GM10266 (cell line): Measurements from ENCODE around the gene CHCHD3.

Experiments used
- DNase-seq: peaks from one replicate; pipeline ENCODE4 v3.0.0; 2012; ENCODE audit errors: extremely low spot score
- TF ChIP-seq, protein P1 (sequence below): IDR thresholded peaks from 2 replicates; pipeline ENCODE4 v1.5.1; 2012; ENCODE audit warnings: mild to moderate bottlenecking, low read depth; ENCODE audit not compliant: control insufficient read depth, insufficient read depth; ENCODE audit errors: missing control alignments

Gene CHCHD3

GRCh38 chr7:132756484-132756990 lies 325.4 kb downstream of the CHCHD3 start:
- no peak for DNase-seq
- TF ChIP-seq, protein P1, sequence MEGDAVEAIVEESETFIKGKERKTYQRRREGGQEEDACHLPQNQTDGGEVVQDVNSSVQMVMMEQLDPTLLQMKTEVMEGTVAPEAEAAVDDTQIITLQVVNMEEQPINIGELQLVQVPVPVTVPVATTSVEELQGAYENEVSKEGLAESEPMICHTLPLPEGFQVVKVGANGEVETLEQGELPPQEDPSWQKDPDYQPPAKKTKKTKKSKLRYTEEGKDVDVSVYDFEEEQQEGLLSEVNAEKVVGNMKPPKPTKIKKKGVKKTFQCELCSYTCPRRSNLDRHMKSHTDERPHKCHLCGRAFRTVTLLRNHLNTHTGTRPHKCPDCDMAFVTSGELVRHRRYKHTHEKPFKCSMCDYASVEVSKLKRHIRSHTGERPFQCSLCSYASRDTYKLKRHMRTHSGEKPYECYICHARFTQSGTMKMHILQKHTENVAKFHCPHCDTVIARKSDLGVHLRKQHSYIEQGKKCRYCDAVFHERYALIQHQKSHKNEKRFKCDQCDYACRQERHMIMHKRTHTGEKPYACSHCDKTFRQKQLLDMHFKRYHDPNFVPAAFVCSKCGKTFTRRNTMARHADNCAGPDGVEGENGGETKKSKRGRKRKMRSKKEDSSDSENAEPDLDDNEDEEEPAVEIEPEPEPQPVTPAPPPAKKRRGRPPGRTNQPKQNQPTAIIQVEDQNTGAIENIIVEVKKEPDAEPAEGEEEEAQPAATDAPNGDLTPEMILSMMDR = no peak

GRCh38 chr7:132755538-132756483 lies 326.1 kb downstream of the CHCHD3 start:
- DNase-seq = no peak
- TF ChIP-seq, protein P1 = no peak

DNA sequence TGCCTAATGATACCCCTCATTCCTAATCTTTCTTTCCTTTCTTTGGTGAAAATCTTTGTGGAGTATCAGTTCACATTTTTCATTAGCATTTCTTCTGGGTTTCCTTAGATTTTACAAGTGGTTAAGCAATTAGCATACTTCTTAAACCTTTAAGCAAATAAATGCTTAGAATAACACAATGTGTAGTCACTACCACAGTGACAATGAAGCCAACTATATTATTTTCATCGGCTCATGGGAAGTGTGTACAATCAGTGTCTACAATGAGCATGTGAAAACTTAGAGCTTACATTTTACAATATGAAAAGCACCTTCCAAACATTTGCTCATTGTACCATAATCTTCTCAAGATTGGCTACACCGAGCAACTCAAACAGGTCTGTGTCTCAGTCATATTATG lies 329.5 kb downstream of the CHCHD3 start:
- TF ChIP-seq, protein P1 = no peak
- no peak for DNase-seq

- DNase-seq = no peak
- TF ChIP-seq, protein P1 = no peak
These were observed 330.6 kb downstream of the CHCHD3 start for GRCh38 chr7:132751244-132751647.

- TF ChIP-seq, protein P1 = no peak
- DNase-seq = no peak
These were observed 331.2 kb downstream of the CHCHD3 start for GRCh38 chr7:132750530-132751217.

DNA sequence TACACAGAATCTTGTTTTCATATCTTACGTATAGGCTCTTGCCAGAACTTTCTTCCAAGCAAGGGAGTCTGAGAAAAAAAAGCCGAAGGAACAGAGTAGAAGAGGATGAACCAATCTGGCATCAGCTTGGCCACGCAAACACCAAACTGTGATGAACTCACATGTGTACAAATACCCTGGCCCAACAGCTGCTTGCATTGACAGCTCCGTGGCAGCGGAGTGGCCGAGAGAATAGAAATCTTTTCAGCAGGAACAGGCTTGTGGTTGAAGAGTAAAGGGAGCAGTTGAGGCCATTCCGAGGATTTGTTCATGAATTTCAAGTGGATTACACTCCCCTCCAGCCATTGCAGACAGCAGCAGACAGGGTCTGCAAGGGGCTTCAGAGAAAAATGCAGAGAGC lies 331.8 kb downstream of the CHCHD3 start:
- no peak for DNase-seq
- TF ChIP-seq, protein P1 = no peak
